ENCODE data around the gene NLGN3.

Gene NLGN3

GRCh38 chrX:71098951-71099506, 45.6 kb upstream of the NLGN3 start:
- Histone ChIP-seq H3K9ac (ENCODE audit: low read length) (no peak overlapping the region), H2AFZ (ENCODE audit: low read length) (no peak overlapping the region), H3K79me2 (ENCODE audit: low read length) (no peaks in the 10 kb centered on the region), H3K27ac (ENCODE audit: low read length) (no peak overlapping the region), H3K4me3 (ENCODE audit: low read length) (no peak overlapping the region), H3F3A (ENCODE audit: insufficient read depth, low read length) (no peaks in the 10 kb centered on the region), H4K20me1 (ENCODE audit: insufficient read depth, low read length) (no peaks in the 10 kb centered on the region), H3K9me2 (replicated peaks; ENCODE audit: insufficient read depth, low read length) (no peaks in the 10 kb centered on the region), H3K27me3 (replicated peaks; ENCODE audit: insufficient read depth, low read length) (no peaks in the 10 kb centered on the region), H3K4me1 (ENCODE audit: low read length) (0 out of 2 replicates have a peak, but pooled peaks cover 6% of the 10 kb centered on the region), H3K4me2 (ENCODE audit: low read depth, low read length) (no peak overlapping the region), H3K9me3 (replicated peaks; ENCODE audit: insufficient read depth, low read length) (no peaks in the 10 kb centered on the region), H3K36me3 (replicated peaks; ENCODE audit: insufficient read depth, low read length) (no peaks in the 10 kb centered on the region)
- TF ChIP-seq EZH2phosphoT487 (IDR thresholded peaks at IDR 0.05; ENCODE audit: low read length): no peak
- TF ChIP-seq CTCF (IDR thresholded peaks at IDR 0.05; ENCODE audit: low read length): no peak
- TF ChIP-seq EZH2 (optimal IDR thresholded peaks at IDR 0.05; ENCODE audit: low read depth, low read length): no peak
- no peak for DNase-seq

- TF ChIP-seq EZH2phosphoT487 (IDR thresholded peaks at IDR 0.05; ENCODE audit: low read length) (no peak), CTCF (IDR thresholded peaks at IDR 0.05; ENCODE audit: low read length) (no peak), EZH2 (optimal IDR thresholded peaks at IDR 0.05; ENCODE audit: low read depth, low read length) (no peak)
- Histone ChIP-seq H4K20me1 (ENCODE audit: insufficient read depth, low read length) (no peaks in the 10 kb centered on the region), H3K36me3 (replicated peaks; ENCODE audit: insufficient read depth, low read length) (no peaks in the 10 kb centered on the region), H3K9ac (ENCODE audit: low read length) (no peak overlapping the region), H3K27ac (ENCODE audit: low read length) (no peak overlapping the region), H3K4me2 (ENCODE audit: low read depth, low read length) (no peak overlapping the region), H3K4me1 (ENCODE audit: low read length) (0 out of 2 replicates have a peak, but pooled peaks cover 6% of the 10 kb centered on the region), H3K27me3 (replicated peaks; ENCODE audit: insufficient read depth, low read length) (no peaks in the 10 kb centered on the region), H2AFZ (ENCODE audit: low read length) (no peak overlapping the region), H3K79me2 (ENCODE audit: low read length) (no peaks in the 10 kb centered on the region), H3K9me3 (replicated peaks; ENCODE audit: insufficient read depth, low read length) (no peaks in the 10 kb centered on the region), H3F3A (ENCODE audit: insufficient read depth, low read length) (no peaks in the 10 kb centered on the region), H3K9me2 (replicated peaks; ENCODE audit: insufficient read depth, low read length) (no peaks in the 10 kb centered on the region), H3K4me3 (ENCODE audit: low read length) (no peak overlapping the region)
- no peak for DNase-seq
Observed at GRCh38 chrX:71099736-71100135, 44.9 kb upstream of the NLGN3 start.

- H3K9me3 ChIP-seq (replicated peaks; ENCODE audit: insufficient read depth, low read length): no peaks in the 10 kb centered on the region
- H3K4me3 ChIP-seq (ENCODE audit: low read length): no peak overlapping the region
- no peaks in the 10 kb centered on the region for H3K79me2 ChIP-seq (ENCODE audit: low read length)
- H3K27ac ChIP-seq (ENCODE audit: low read length): no peak overlapping the region
- no peak overlapping the region for H3K4me2 ChIP-seq (ENCODE audit: low read depth, low read length)
- no peaks in the 10 kb centered on the region for H4K20me1 ChIP-seq (ENCODE audit: insufficient read depth, low read length)
- no peaks in the 10 kb centered on the region for H3K36me3 ChIP-seq (replicated peaks; ENCODE audit: insufficient read depth, low read length)
- H3K4me1 ChIP-seq (ENCODE audit: low read length): 0 out of 2 replicates have a peak, but pooled peaks cover 6% of the 10 kb centered on the region
- no peaks in the 10 kb centered on the region for H3K9me2 ChIP-seq (replicated peaks; ENCODE audit: insufficient read depth, low read length)
- H3F3A ChIP-seq (ENCODE audit: insufficient read depth, low read length): no peaks in the 10 kb centered on the region
- no peak for DNase-seq
- TF ChIP-seq EZH2 (optimal IDR thresholded peaks at IDR 0.05; ENCODE audit: low read depth, low read length) (no peak), EZH2phosphoT487 (IDR thresholded peaks at IDR 0.05; ENCODE audit: low read length) (no peak), CTCF (IDR thresholded peaks at IDR 0.05; ENCODE audit: low read length) (no peak)
- H3K9ac ChIP-seq (ENCODE audit: low read length): no peak overlapping the region
- no peaks in the 10 kb centered on the region for H3K27me3 ChIP-seq (replicated peaks; ENCODE audit: insufficient read depth, low read length)
- no peak overlapping the region for H2AFZ ChIP-seq (ENCODE audit: low read length)
Observed at GRCh38 chrX:71100581-71101505, 43.8 kb upstream of the NLGN3 start.

Measured in MM.1S (cell line).